NB4 (cell line): ENCODE results near the gene CSPG4.

Experiments used
- DNase-seq: peaks from one replicate; pipeline ENCODE4 v3.0.0; 2010; ENCODE audit warnings: low read depth
- H3K4me3 ChIP-seq: one replicate; pipeline ENCODE4 v1.5.1; 2011; ENCODE audit warnings: mild to moderate bottlenecking, low read depth, low read length, moderate library complexity
- MYC ChIP-seq: IDR thresholded peaks from 2 replicates; pipeline ENCODE4 v1.6.1; 2011; ENCODE audit warnings: low read depth, low read length
- POLR2A ChIP-seq: IDR thresholded peaks from 2 replicates; pipeline ENCODE4 v1.6.1; 2011; ENCODE audit warnings: mild to moderate bottlenecking; ENCODE audit not compliant: insufficient read length; ENCODE audit errors: extremely low read depth
- TF ChIP-seq, protein P1 (sequence below): IDR thresholded peaks from 2 replicates; pipeline ENCODE4 v1.6.1; 2011; ENCODE audit warnings: low read depth, low read length
- TF ChIP-seq, protein P2 (sequence below): IDR thresholded peaks from one replicate; pipeline ENCODE4 v1.5.1; 2012; ENCODE audit warnings: low read depth, low read length

CSPG4 gene

GRCh38 chr15:75696854-75697259 lies 15.8 kb downstream of the CSPG4 start:
- H3K4me3 ChIP-seq = no peak overlapping the region
- TF ChIP-seq, protein P1, sequence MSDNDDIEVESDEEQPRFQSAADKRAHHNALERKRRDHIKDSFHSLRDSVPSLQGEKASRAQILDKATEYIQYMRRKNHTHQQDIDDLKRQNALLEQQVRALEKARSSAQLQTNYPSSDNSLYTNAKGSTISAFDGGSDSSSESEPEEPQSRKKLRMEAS = no peak
- no peak for TF ChIP-seq MYC
- TF ChIP-seq, protein P2, sequence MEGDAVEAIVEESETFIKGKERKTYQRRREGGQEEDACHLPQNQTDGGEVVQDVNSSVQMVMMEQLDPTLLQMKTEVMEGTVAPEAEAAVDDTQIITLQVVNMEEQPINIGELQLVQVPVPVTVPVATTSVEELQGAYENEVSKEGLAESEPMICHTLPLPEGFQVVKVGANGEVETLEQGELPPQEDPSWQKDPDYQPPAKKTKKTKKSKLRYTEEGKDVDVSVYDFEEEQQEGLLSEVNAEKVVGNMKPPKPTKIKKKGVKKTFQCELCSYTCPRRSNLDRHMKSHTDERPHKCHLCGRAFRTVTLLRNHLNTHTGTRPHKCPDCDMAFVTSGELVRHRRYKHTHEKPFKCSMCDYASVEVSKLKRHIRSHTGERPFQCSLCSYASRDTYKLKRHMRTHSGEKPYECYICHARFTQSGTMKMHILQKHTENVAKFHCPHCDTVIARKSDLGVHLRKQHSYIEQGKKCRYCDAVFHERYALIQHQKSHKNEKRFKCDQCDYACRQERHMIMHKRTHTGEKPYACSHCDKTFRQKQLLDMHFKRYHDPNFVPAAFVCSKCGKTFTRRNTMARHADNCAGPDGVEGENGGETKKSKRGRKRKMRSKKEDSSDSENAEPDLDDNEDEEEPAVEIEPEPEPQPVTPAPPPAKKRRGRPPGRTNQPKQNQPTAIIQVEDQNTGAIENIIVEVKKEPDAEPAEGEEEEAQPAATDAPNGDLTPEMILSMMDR = no peak
- peak; percentile 38 for DNase-seq

GRCh38 chr15:75696311-75696720 lies 16.3 kb downstream of the CSPG4 start:
- DNase-seq = peak; percentile 47
- TF ChIP-seq POLR2A = no peak
- TF ChIP-seq MYC = no peak
- TF ChIP-seq, protein P2 = no peak
- TF ChIP-seq, protein P1 = no peak
- H3K4me3 ChIP-seq = no peak overlapping the region

GRCh38 chr15:75695634-75696310 lies 16.9 kb downstream of the CSPG4 start:
- no peak overlapping the region for H3K4me3 ChIP-seq
- DNase-seq = peak; percentile 42
- TF ChIP-seq, protein P2 = no peak
- no peak for TF ChIP-seq POLR2A
- TF ChIP-seq, protein P1 = no peak
- no peak for TF ChIP-seq MYC

- peak; percentile 59 for DNase-seq
- no peak overlapping the region for H3K4me3 ChIP-seq
- TF ChIP-seq, protein P2 = no peak
- TF ChIP-seq, protein P1 = peak; percentile 37
- TF ChIP-seq MYC (0 out of 2 replicates have a peak, but pooled peaks have one; percentile 28), POLR2A (no peak)
These were observed 17.4 kb downstream of the CSPG4 start for GRCh38 chr15:75695220-75695619.

DNA sequence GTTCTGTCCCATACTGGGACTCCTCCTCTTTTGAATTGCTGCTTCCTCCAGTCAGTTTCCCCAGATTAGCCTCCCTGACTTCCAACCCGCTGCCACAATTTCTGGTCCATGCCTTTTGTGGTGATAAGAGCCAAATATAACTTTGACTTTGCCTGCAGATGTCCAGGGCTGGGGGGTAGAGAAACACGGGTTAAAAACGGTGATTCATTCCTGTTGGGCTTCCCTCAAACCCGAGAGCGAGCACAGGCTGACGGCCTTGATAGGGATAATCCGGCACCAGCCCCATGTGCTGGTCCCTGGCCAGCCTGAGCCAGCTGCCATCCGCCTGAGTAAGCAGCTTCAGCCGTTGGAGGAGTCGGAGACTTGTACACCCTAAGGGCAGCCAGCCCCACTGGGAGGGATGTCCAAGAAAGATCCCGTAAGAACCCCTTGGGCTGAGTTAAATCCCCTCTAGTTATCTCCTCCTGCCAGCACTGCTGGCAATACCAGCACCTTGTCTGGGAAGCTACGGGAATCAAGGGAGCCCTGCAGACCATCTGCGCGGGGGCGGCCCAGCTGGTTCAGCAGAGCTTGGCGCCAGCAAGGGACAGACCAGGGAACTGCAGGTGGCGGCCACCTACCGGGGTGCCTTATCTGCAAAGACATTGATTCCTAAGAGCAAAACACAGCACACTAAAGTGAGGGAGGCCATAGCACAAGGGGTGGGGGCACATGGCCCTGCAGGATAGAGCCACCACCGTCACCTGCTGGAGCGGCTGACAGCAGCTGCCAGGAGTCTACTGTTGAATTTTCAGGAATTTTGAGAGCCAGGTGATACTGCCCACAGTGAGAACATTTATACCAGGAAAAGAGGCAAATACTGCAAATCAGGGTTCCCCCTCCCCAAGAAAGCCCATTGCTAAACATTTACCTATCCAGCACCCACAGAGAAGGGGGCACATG lies 18.1 kb downstream of the CSPG4 start:
- TF ChIP-seq MYC = peak; percentile 11; the same call in 1 of the 2 replicates
- TF ChIP-seq, protein P2 = peak; percentile 43
- TF ChIP-seq, protein P1 = 0 out of 2 replicates have a peak, but pooled peaks have one; percentile 7
- no peak for TF ChIP-seq POLR2A
- peak; percentile 69 for DNase-seq
- H3K4me3 ChIP-seq = no peak overlapping the region
